ENCODE measurements around the gene GCK.

DNA sequence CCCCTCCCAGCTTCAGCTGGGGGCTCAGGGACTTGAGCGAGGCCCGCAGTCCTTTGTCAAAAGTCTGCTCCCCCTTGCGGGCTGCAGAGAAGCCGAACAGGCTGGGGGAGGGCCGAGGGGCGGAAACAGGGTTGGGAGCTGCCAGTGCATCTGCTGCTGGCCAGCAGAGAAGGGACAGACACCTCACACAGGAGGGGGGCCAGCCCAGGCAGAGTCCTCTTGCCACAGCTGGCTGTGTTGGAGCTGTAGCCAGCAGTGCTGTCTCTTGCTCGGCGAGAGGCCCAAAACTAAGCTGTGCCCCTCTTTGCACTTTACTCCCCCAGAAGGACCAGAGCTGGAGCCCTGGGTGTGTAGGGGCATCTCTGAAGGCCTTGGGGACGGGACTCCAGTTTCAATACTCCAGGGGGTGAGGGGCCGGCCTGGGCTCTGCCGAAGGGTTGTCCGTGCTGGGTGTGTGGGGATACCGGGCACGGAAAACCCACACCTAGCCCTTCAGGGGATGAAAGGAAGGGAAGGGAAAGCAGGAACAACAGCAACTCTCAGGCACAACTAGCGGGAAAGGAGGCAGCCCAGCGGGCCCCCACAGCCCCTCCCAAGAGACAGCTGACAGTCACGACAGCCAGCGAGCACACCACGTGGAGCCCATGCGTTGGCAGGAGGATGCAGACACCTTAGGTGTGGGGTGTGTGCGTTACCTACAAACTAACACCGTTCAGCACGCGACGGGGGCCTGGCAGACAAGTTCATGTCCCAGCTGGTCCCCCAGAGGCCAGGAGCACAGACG lies 29.4 kb upstream of the GCK start:
- TF ChIP-seq, protein P1, sequence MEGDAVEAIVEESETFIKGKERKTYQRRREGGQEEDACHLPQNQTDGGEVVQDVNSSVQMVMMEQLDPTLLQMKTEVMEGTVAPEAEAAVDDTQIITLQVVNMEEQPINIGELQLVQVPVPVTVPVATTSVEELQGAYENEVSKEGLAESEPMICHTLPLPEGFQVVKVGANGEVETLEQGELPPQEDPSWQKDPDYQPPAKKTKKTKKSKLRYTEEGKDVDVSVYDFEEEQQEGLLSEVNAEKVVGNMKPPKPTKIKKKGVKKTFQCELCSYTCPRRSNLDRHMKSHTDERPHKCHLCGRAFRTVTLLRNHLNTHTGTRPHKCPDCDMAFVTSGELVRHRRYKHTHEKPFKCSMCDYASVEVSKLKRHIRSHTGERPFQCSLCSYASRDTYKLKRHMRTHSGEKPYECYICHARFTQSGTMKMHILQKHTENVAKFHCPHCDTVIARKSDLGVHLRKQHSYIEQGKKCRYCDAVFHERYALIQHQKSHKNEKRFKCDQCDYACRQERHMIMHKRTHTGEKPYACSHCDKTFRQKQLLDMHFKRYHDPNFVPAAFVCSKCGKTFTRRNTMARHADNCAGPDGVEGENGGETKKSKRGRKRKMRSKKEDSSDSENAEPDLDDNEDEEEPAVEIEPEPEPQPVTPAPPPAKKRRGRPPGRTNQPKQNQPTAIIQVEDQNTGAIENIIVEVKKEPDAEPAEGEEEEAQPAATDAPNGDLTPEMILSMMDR (IDR thresholded peaks at IDR 0.05): no peak
- TF ChIP-seq POLR2A (IDR thresholded peaks at IDR 0.05): no peak
